Measurements from ENCODE around the gene FRAS1. TPM values are rescaled to one million over a fixed set of nuclear protein-coding genes. Genes with fewer than 3 reads are reported as not detected.

Gene FRAS1
- total RNA-seq, 6 experiments from 2014 or later = 0.12 to 1.5 (median 0.45) TPM

- Histone ChIP-seq H3K9me3 (no peaks in the 10 kb centered on the region), H3K36me3 (no peaks in the 10 kb centered on the region), H3K27me3 (no peaks in the 10 kb centered on the region), H3K4me1 (no peaks in the 10 kb centered on the region), H3K27ac (no peak overlapping the region), H3K4me3 (no peak overlapping the region)
- WGBS (ENCODE audit: insufficient coverage, low coverage, low lambda C conversion rate, missing lambda C conversion rate) = 77% methylated on average over 3 of the region's 5 CpGs
- TF ChIP-seq CTCF (IDR thresholded peaks at IDR 0.05) (no peak), POLR2A (IDR thresholded peaks at IDR 0.05) (no peak)
- no peak for ATAC-seq
- intact Hi-C loops (cut with DNase I) = no loop called here
- DNase-seq = no peak
Measured at GRCh38 chr4:78372355-78372988, 315.3 kb downstream of the FRAS1 start.

- DNase-seq = no peak
- TF ChIP-seq POLR2A (IDR thresholded peaks at IDR 0.05) (no peak), CTCF (IDR thresholded peaks at IDR 0.05) (no peak)
- Histone ChIP-seq H3K9me3 (no peaks in the 10 kb centered on the region), H3K4me1 (no peaks in the 10 kb centered on the region), H3K27ac (no peak overlapping the region), H3K4me3 (no peak overlapping the region), H3K27me3 (no peaks in the 10 kb centered on the region), H3K36me3 (no peaks in the 10 kb centered on the region)
- WGBS (ENCODE audit: insufficient coverage, low coverage, low lambda C conversion rate, missing lambda C conversion rate) = 76% methylated on average over 2 of the region's 2 CpGs
- ATAC-seq = no peak
- intact Hi-C loops (cut with DNase I) = no loop called here
Measured at GRCh38 chr4:78377555-78377954, 320.4 kb downstream of the FRAS1 start.

- H3K27me3 ChIP-seq = no peaks in the 10 kb centered on the region
- intact Hi-C loops (cut with DNase I) = no loop called here
- no peak for TF ChIP-seq CTCF (IDR thresholded peaks at IDR 0.05)
- no peak for TF ChIP-seq POLR2A (IDR thresholded peaks at IDR 0.05)
- no peak overlapping the region for H3K27ac ChIP-seq
- H3K9me3 ChIP-seq = no peaks in the 10 kb centered on the region
- H3K36me3 ChIP-seq = no peaks in the 10 kb centered on the region
- WGBS (ENCODE audit: insufficient coverage, low coverage, low lambda C conversion rate, missing lambda C conversion rate) = 60% methylated on average over 4 of the region's 4 CpGs
- ATAC-seq = no peak
- DNase-seq = no peak
- H3K4me1 ChIP-seq = no peaks in the 10 kb centered on the region
- no peak overlapping the region for H3K4me3 ChIP-seq
Measured at GRCh38 chr4:78379040-78379439, 321.9 kb downstream of the FRAS1 start.

GRCh38 chr4:78379991-78380729 lies 323.0 kb downstream of the FRAS1 start:
- Histone ChIP-seq H3K4me1 (no peaks in the 10 kb centered on the region), H3K9me3 (no peaks in the 10 kb centered on the region), H3K27ac (no peak overlapping the region), H3K36me3 (no peaks in the 10 kb centered on the region), H3K27me3 (no peaks in the 10 kb centered on the region), H3K4me3 (no peak overlapping the region)
- DNase-seq (no peak), ATAC-seq (no peak)
- WGBS (ENCODE audit: insufficient coverage, low coverage, low lambda C conversion rate, missing lambda C conversion rate) = 67% methylated on average over 4 of the region's 4 CpGs
- TF ChIP-seq CTCF (IDR thresholded peaks at IDR 0.05) (no peak), POLR2A (IDR thresholded peaks at IDR 0.05) (no peak)
- intact Hi-C loops (cut with DNase I) = no loop called here

All from right lobe of liver (tissue), 6 donors.